DOHH2 (cell line): ENCODE measurements around the gene NUP35.

ENCODE experiments used
- H3F3A ChIP-seq: fragments of 200-600 bp; sonication (generic), shearing (Covaris generic); 2 replicates; pipeline ENCODE4 v1.6.0; 2016; ENCODE audit warnings: antibody characterized with exemption, mild to moderate bottlenecking; ENCODE audit not compliant: control insufficient read depth, insufficient read depth
- H3K27ac ChIP-seq: fragments of 200-600 bp; sonication (generic); 2 replicates; pipeline ENCODE4 v1.5.1; 2014; ENCODE audit warnings: low read depth, mild to moderate bottlenecking, low read length, moderate library complexity
- H3K27me3 ChIP-seq: fragments of 200-600 bp; sonication (generic); 2 replicates; pipeline ENCODE4 v1.6.1; 2014; ENCODE audit warnings: mild to moderate bottlenecking, low read length, mixed read lengths; ENCODE audit not compliant: control insufficient read depth
- H3K36me3 ChIP-seq: fragments of 200-600 bp; sonication (generic); 2 replicates; pipeline ENCODE4 v1.6.1; 2014; ENCODE audit warnings: mild to moderate bottlenecking, low read length, moderate library complexity, mixed read lengths; ENCODE audit not compliant: control insufficient read depth
- H3K4me1 ChIP-seq: fragments of 200-600 bp; sonication (generic); 2 replicates; pipeline ENCODE4 v1.6.1; 2014; ENCODE audit warnings: mild to moderate bottlenecking, low read length, mixed read lengths; ENCODE audit not compliant: control insufficient read depth
- H3K4me2 ChIP-seq: fragments of 200-600 bp; sonication (generic); 2 replicates; pipeline ENCODE4 v1.6.0; 2014; ENCODE audit warnings: mild to moderate bottlenecking, low read length, moderate library complexity
- H3K4me3 ChIP-seq: fragments of 200-600 bp; sonication (generic); 2 replicates; pipeline ENCODE4 v1.5.1; 2014; ENCODE audit warnings: mild to moderate bottlenecking, low read length, mixed read lengths
- H3K79me2 ChIP-seq: fragments of 200-600 bp; sonication (generic); 2 replicates; pipeline ENCODE4 v1.6.1; 2014; ENCODE audit warnings: mild to moderate bottlenecking, low read length, mixed read lengths; ENCODE audit not compliant: control insufficient read depth
- H3K9me2 ChIP-seq: fragments of 200-600 bp; sonication (generic); replicated peaks from 2 replicates; pipeline ENCODE4 v1.6.1; 2014; ENCODE audit warnings: mild to moderate bottlenecking, low read length, mixed read lengths; ENCODE audit not compliant: control insufficient read depth
- H3K9me3 ChIP-seq: fragments of 200-600 bp; sonication (generic); 2 replicates; pipeline ENCODE4 v1.6.1; 2014; ENCODE audit warnings: antibody characterized with exemption, low read length, mixed read lengths; ENCODE audit not compliant: control insufficient read depth, insufficient read depth
- H4K20me1 ChIP-seq: fragments of 200-600 bp; sonication (generic); 2 replicates; pipeline ENCODE4 v1.6.0; 2014; ENCODE audit warnings: low read depth, mild to moderate bottlenecking, antibody characterized with exemption, low read length, moderate library complexity; ENCODE audit not compliant: control insufficient read depth, insufficient read depth
- EZH2phosphoT487 ChIP-seq: fragments of 200-600 bp; sonication (generic); IDR thresholded peaks from 2 replicates; pipeline ENCODE4 v1.6.1; 2017; ENCODE audit warnings: borderline replicate concordance, mild to moderate bottlenecking, antibody characterized with exemption, low read length, moderate library complexity, mixed read lengths
- TF ChIP-seq, protein P1 (sequence below): fragments of 200-600 bp; sonication (generic); IDR thresholded peaks from one replicate; pipeline ENCODE4 v1.5.1; 2014; ENCODE audit warnings: antibody characterized with exemption, mild to moderate bottlenecking, low read depth, low read length; ENCODE audit not compliant: poor library complexity, severe bottlenecking

NUP35 gene

DNA sequence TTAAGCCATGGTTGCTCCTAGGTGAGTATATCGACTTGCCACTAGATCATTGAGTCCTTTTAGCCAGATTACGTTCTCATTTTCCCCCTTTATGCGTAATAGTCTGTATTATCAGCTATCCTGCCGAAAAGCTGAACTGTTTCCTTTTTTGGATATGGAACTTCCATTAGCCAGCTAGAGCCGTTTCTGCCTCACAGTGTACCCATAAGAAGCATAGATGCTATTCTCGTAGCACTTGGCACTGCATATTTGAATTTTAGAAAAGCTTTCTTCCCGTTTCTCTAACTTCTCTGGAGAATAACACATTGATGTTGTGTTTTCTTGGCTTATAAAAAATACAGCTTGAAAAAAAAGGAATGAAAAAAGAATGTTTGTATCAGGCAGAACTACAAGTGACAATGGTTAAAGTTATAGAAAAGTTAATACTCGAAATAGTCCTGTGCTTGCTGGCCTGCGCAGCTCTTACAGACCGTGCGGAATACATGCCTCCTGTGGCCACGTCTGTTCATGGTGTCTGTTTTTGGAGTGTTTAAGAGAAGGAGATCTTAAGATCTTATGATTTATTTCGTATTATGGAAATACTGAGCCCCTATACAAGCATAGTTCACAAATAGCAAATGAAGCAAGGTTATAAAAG, 45.0 kb upstream of the NUP35 start:
- Histone ChIP-seq H3K27ac (no peak overlapping the region), H3K9me2 (no peaks in the 10 kb centered on the region), H3K79me2 (peaks cover 4% of the 10 kb centered on the region; the same call in 1 of the 2 replicates), H3K4me2 (peak overlapping the region; percentile 84), H3K4me3 (peak overlapping the region; percentile 88), H3K27me3 (no peaks in the 10 kb centered on the region), H3K9me3 (no peaks in the 10 kb centered on the region), H3F3A (no peaks in the 10 kb centered on the region; the same call in 1 of the 2 replicates), H3K36me3 (no peaks in the 10 kb centered on the region), H4K20me1 (no peaks in the 10 kb centered on the region), H3K4me1 (peaks cover 18% of the 10 kb centered on the region)
- no peak for TF ChIP-seq EZH2phosphoT487
- TF ChIP-seq, protein P1, sequence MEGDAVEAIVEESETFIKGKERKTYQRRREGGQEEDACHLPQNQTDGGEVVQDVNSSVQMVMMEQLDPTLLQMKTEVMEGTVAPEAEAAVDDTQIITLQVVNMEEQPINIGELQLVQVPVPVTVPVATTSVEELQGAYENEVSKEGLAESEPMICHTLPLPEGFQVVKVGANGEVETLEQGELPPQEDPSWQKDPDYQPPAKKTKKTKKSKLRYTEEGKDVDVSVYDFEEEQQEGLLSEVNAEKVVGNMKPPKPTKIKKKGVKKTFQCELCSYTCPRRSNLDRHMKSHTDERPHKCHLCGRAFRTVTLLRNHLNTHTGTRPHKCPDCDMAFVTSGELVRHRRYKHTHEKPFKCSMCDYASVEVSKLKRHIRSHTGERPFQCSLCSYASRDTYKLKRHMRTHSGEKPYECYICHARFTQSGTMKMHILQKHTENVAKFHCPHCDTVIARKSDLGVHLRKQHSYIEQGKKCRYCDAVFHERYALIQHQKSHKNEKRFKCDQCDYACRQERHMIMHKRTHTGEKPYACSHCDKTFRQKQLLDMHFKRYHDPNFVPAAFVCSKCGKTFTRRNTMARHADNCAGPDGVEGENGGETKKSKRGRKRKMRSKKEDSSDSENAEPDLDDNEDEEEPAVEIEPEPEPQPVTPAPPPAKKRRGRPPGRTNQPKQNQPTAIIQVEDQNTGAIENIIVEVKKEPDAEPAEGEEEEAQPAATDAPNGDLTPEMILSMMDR: no peak

GRCh38 chr2:183081911-183082310, 42.3 kb upstream of the NUP35 start:
- Histone ChIP-seq H3K9me3 (no peaks in the 10 kb centered on the region), H4K20me1 (no peaks in the 10 kb centered on the region), H3K27ac (no peak overlapping the region), H3K79me2 (peaks cover 4% of the 10 kb centered on the region; the same call in 1 of the 2 replicates), H3K9me2 (no peaks in the 10 kb centered on the region), H3K4me2 (no peak overlapping the region), H3K4me3 (no peak overlapping the region), H3K4me1 (peaks cover 18% of the 10 kb centered on the region), H3F3A (no peaks in the 10 kb centered on the region; the same call in 1 of the 2 replicates), H3K27me3 (no peaks in the 10 kb centered on the region), H3K36me3 (no peaks in the 10 kb centered on the region)
- TF ChIP-seq, protein P1: no peak
- TF ChIP-seq EZH2phosphoT487: no peak

DNA sequence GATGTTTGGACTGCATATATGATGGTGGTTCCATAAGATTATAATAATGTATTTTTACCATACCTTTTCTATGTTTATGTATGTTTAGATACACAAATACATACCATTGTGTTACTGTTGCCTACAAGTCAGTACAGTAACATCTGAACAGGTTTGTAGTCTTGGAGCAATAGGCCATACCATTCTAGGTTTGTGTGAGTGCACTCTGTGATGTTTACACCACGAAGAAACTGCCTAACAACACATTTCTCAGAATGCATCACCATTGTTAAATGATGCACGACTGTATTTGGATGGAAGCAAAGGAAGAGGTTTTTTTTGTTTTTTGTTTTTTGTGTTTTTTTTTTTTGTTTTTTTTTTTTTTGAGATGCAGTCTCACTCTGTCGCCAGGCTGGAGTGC, 36.2 kb upstream of the NUP35 start:
- 0 out of 2 replicates have a peak, but pooled peaks cover 3% of the 10 kb centered on the region for H3K4me1 ChIP-seq
- no peaks in the 10 kb centered on the region for H3K36me3 ChIP-seq
- TF ChIP-seq, protein P1: no peak
- TF ChIP-seq EZH2phosphoT487: no peak
- no peaks in the 10 kb centered on the region for H3K27me3 ChIP-seq
- no peaks in the 10 kb centered on the region for H3K79me2 ChIP-seq
- H3K27ac ChIP-seq: no peak overlapping the region
- H3K9me3 ChIP-seq: no peaks in the 10 kb centered on the region
- no peak overlapping the region for H3K4me3 ChIP-seq
- no peaks in the 10 kb centered on the region for H3F3A ChIP-seq
- H3K9me2 ChIP-seq: no peaks in the 10 kb centered on the region
- no peaks in the 10 kb centered on the region for H4K20me1 ChIP-seq
- no peak overlapping the region for H3K4me2 ChIP-seq
